Duodenal mucosa (tissue), 2 donors: ENCODE data around the gene PARD6B.

Source experiments
- H3K27ac ChIP-seq: one replicate; pipeline ENCODE4 v1.7.0; 2013; ENCODE audit warnings: low read depth, low read length
- H3K27me3 ChIP-seq, 2 donors: one replicate each; pipeline ENCODE4 v1.7.0; 2013; ENCODE audit warnings: low read length in 2 of 2, control low read depth in 1 of 2; ENCODE audit not compliant: insufficient read depth in 2 of 2, control insufficient read depth in 1 of 2
- H3K36me3 ChIP-seq, 2 donors: one replicate each; pipeline ENCODE4 v1.7.0; 2013; ENCODE audit warnings: low read length in 2 of 2, control low read depth in 1 of 2; ENCODE audit not compliant: insufficient read depth in 2 of 2, control insufficient read depth in 1 of 2
- H3K4me1 ChIP-seq, 2 donors: one replicate each; pipeline ENCODE4 v1.7.0; 2013; ENCODE audit warnings: low read length in 2 of 2, control low read depth in 1 of 2; ENCODE audit not compliant: insufficient read depth in 2 of 2, control insufficient read depth in 1 of 2
- H3K4me3 ChIP-seq, 2 donors: one replicate each; pipeline ENCODE4 v1.7.0; 2013; ENCODE audit warnings: low read length in 2 of 2, low read depth in 1 of 2
- H3K9ac ChIP-seq, 2 donors: one replicate each; pipeline ENCODE4 v1.7.0; 2013; ENCODE audit warnings: low read length in 2 of 2, low read depth in 1 of 2
- H3K9me3 ChIP-seq, 2 donors: one replicate each; pipeline ENCODE4 v1.7.0; 2013; ENCODE audit warnings: low read length in 2 of 2, control low read depth in 1 of 2; ENCODE audit not compliant: control insufficient read depth in 1 of 2

Gene PARD6B, protein sequence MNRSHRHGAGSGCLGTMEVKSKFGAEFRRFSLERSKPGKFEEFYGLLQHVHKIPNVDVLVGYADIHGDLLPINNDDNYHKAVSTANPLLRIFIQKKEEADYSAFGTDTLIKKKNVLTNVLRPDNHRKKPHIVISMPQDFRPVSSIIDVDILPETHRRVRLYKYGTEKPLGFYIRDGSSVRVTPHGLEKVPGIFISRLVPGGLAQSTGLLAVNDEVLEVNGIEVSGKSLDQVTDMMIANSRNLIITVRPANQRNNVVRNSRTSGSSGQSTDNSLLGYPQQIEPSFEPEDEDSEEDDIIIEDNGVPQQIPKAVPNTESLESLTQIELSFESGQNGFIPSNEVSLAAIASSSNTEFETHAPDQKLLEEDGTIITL

DNA sequence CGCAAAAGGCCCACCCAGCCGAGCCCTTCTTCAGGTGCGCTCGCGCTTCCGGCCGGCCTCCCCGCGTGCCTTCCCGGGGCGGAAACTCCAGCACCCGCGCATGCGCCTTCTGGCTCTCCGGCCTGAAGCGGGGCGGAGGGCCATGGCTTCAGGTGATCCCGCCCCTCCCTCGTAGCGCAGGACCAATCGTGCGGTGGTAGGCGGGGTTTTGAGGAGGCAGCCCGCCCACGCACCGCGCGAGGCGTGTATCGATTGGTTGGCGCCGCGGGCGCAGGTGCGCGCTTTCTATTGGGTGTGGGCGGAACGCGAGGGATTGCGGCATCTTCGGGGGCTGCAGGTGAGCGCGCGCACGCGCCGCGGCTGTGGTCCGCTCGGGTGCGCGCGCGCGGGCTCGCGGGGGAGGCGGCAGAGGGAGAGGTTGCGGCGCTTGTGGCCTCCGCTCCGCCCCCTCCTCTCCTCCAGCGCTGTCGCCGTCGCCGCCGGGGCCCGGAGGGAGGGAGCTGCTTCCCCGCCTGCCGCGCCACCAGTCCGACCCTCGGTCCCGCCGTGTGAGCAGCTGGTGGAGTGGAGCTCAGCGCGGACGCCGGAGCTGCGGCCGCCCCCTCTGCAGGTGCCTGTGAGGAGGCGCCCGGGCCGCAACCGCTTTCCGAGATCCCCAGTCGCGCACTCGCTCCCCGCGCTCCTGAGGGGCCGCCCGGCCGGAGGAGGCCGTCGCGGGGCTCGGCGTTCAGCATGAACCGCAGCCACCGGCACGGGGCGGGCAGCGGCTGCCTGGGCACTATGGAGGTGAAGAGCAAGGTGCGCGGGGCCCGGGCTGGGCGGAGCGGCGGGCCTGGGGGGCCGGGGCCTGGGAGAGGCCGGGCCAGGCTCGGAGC lies at the start of gene PARD6B:
PARD6B (plus strand) TSS at position 526 of the 875 bp plus-strand sequence; CDS start at position 733, 207 bp downstream.
- H3K9me3 ChIP-seq = no peaks in the 10 kb centered on the region
- peak within 1 kb of the TSS; percentile 81 for H3K27ac ChIP-seq
- no peaks in the 10 kb centered on the region for H3K36me3 ChIP-seq
- no peaks in the 10 kb centered on the region for H3K27me3 ChIP-seq
- H3K9ac ChIP-seq = peak within 1 kb of the TSS; percentile 81 to 89
- H3K4me3 ChIP-seq = peak within 1 kb of the TSS; percentile 65 to 70
- H3K4me1 ChIP-seq = peaks cover 45 to 47% of the 10 kb centered on the region in 2 donors

DNA sequence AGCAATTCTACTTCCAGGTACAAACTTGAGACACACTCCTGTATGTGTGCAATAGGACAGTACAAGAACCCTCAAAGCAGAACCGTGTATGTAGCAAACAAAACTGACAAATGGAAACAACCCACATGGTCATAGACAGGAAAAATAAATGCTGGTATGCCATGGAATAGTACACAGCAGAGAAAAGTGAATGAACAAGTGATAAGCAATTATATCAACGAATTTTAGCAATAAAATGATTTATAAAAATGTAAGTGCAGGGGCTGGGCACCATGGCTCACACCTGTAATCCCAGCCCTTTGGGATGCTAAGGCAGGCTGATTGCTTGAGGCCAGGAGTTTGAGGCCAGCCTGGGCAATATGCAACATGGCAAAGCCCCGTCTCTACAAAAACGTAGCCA lies 49.3 kb upstream of the PARD6B start:
- no peak overlapping the region for H3K27ac ChIP-seq
- peaks cover 18 to 32% of the 10 kb centered on the region in 2 donors for H3K4me1 ChIP-seq
- no peak overlapping the region for H3K9ac ChIP-seq
- H3K9me3 ChIP-seq = no peaks in the 10 kb centered on the region
- H3K27me3 ChIP-seq = no peaks in the 10 kb centered on the region
- no peak overlapping the region for H3K4me3 ChIP-seq
- no peaks in the 10 kb centered on the region for H3K36me3 ChIP-seq

DNA sequence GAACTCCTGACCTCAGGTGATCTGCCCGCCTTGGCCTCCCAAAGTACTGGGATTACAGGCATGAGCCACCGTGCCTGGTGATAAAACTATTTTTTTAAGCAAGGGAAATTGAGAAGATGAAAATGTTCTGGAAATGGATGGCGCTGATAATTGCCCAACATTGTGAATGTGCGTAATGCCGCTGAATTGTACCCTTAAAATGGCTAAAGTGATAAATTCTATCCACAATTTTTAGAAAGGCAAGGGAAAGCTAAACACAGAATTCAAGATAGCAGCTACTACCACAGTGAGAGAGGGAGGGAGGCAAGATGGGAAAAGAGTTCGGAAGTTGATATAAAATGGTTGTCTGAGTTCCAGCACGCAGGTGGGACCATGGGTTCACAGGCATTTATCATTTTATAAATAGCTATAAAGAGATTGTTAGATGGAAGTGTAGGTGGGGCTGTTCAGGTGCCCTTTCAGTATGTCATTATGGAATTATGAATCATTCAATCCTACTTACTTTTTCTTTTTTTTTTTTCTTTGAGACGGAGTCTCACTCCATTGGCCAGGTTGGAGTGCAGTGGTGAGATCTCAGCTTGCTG lies 48.3 kb upstream of the PARD6B start:
- no peaks in the 10 kb centered on the region for H3K27me3 ChIP-seq
- H3K9ac ChIP-seq = no peak overlapping the region
- H3K4me1 ChIP-seq = peaks cover 18 to 29% of the 10 kb centered on the region in 2 donors
- H3K36me3 ChIP-seq = no peaks in the 10 kb centered on the region
- H3K9me3 ChIP-seq = no peaks in the 10 kb centered on the region
- no peak overlapping the region for H3K27ac ChIP-seq
- no peak overlapping the region for H3K4me3 ChIP-seq

DNA sequence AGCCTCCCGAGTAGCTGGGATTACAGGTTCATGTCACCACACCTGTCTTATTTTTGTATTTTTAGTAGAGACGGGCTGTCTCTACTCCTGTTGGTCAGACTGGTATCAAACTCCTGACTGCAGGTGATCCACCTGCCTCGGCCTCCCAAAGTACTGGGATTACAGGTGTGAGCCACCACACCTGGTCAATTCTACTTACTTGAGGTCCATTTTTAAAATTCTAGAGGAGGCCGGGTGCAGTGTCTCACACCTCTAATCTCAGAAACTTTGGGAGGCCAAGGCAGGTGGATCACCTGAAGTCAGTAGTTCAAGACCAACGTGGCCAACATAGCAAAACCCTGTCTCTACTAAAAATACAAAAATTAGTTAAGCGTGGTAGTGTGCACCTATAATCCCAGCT lies 47.8 kb upstream of the PARD6B start:
- Histone ChIP-seq H3K9ac (no peak overlapping the region), H3K27ac (no peak overlapping the region), H3K4me3 (no peak overlapping the region), H3K4me1 (peaks cover 17 to 25% of the 10 kb centered on the region in 2 donors), H3K9me3 (no peaks in the 10 kb centered on the region), H3K36me3 (no peaks in the 10 kb centered on the region), H3K27me3 (no peaks in the 10 kb centered on the region)

DNA sequence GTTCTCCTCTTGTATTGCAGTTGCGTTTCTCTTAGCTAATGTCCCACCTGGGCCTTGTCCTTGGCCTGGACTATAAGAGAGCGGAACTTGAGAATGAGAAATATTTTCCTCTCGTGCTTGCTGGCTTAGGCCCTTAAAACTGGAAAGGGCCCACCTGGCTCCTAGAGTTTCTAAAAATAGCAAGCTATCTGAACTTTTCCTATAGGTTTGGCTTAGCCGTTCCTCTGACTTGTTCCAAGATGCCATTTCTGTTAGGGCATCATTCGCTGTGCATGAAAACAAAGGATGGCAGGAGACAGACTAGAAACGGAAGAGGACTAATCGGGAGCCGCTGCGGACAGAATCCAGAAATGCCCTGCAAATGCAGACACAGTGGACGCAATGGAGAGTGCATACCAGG lies 44.6 kb upstream of the PARD6B start:
- no peaks in the 10 kb centered on the region for H3K36me3 ChIP-seq
- H3K27ac ChIP-seq = no peak overlapping the region
- H3K4me3 ChIP-seq = no peak overlapping the region
- H3K9me3 ChIP-seq = no peaks in the 10 kb centered on the region
- peaks cover 25% of the 10 kb centered on the region in 2 donors for H3K4me1 ChIP-seq
- no peak overlapping the region for H3K9ac ChIP-seq
- H3K27me3 ChIP-seq = peaks cover 18 to 21% of the 10 kb centered on the region in 2 donors

DNA sequence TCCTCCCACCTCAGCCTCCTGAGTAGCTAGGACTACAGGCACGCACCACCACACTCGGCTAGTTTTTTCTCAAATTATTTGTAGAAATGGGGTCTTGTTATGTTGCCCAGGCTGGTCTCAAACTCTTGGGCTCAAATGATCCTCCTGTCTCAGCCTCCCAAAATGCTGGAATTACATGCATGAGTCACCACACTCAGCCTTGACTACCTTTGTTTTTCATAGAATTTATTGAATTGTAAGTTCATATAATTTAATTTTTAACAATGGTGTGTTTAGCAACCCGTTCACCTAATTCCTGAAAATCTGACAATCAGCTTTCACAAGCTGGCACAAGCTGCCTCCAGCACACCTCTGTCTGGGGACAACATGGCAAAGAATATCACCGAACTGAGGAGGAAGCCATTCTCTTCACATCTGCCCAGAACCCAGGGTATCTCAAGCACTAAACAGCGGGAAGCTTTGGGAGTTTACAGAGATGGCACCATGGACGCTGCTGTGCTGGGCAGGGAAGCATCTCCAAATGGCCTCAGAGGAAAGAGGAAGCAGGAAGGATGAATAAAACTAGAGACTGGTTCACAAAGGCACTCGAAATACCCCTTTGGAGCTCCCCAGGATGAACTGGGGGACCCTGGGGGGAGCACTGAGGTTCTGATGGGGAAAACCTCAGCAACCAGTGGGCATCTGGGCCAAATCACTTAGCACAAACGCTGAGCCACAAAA lies 43.0 kb upstream of the PARD6B start:
- Histone ChIP-seq H3K4me3 (no peak overlapping the region), H3K9me3 (no peaks in the 10 kb centered on the region), H3K27ac (no peak overlapping the region)

DNA sequence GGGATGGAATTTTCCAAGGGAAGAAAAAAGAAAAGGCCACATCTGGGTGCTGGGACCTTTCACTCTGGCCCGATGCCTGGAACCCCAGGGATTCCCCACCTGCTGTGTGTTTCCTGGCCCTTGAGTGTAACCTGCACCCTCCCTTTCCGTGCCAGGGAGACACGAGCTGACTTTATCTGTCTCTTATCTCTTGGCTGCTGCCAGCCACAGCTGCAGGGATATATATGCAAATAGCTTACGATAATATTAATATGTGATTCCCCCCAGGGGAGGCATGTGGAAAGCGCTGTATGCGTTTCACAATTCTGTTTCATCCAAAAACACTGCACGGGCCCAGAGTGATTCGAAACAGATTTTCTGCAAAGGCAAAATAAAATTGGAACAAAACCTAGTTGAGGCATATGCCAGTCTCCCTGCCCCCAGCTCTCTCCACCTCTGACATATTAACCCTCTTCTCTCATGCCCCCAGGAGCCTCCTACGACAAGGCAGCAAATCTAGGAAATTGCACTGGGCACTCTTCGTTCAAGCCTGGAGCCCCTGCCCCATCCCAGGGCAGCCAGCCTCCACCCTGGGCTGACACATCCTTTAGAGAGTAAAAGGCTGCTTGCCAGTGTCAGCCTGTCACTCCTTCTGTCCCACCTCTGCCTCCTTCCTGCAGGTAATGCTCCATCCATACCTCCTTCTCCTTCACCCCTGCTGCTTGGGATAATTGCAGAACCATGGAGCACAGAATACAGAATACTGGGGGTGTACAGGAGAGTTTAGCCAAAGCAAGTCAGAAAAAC lies 41.3 kb upstream of the PARD6B start:
- H3K36me3 ChIP-seq = no peaks in the 10 kb centered on the region
- no peak overlapping the region for H3K9ac ChIP-seq
- peak overlapping the region; percentile 27 to 52 for H3K4me3 ChIP-seq
- H3K27ac ChIP-seq = no peak overlapping the region
- H3K9me3 ChIP-seq = no peaks in the 10 kb centered on the region
- peaks cover 23 to 25% of the 10 kb centered on the region in 2 donors for H3K4me1 ChIP-seq
- peaks cover 28 to 31% of the 10 kb centered on the region in 2 donors for H3K27me3 ChIP-seq

More for the DNA sequence above, 43.0 kb upstream of the PARD6B start:
- no peak overlapping the region for H3K9ac ChIP-seq
- no peaks in the 10 kb centered on the region for H3K36me3 ChIP-seq
- H3K4me1 ChIP-seq = peaks cover 23 to 25% of the 10 kb centered on the region in 2 donors
- peaks cover 28 to 31% of the 10 kb centered on the region in 2 donors for H3K27me3 ChIP-seq

DNA sequence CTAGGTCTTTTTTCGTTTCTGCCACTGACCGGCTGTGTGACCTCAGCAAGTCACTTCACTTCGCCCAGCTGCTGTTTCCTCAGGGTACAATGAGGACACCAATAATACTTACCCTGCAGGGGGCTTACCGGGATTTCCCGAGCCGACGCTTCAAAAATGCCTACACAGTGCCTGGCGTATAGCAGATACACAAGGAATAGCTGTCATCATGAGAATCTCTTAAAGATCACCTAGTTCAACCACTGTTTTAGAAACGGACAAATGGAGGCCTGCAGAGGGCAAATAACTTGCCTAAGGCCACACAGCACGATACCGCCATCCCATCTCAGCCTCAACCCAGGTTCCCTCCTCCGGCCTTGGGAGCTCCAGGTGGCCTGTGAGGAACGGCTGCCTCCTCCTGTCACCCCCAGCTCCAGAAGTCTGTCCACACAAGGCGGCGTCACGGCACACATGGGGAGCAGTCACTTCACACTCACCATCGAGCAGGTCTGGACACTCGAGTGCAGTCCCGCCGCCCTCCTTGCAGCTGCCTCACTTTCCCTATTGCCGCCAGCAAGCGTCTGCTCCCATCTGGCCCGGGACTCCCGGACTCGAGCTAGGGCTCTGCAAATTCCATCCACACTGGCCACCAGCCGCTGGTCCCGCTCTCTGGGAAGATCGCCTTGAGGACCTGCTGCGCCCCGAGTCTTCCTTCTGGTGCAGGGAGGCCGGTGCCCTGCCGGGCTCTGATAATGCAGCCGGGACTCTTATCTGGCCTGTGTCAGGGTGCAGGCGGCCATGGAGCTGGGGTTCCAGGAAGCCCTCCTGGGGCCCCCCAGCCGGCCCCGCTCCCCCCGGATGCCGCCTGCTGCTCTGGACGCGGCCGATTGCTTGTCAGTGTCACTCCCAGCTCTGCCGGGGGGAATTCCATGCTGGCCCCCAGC lies 40.5 kb upstream of the PARD6B start, which contains the start of gene RIPOR3:
RIPOR3 (minus strand) TSS at position 893 of the 923 bp plus-strand sequence; CDS start at position 479, 414 bp downstream.
- Histone ChIP-seq H3K27ac (no peak within 1 kb of the TSS), H3K9ac (no peak within 1 kb of the TSS), H3K9me3 (no peaks in the 10 kb centered on the region), H3K4me1 (peaks cover 23 to 25% of the 10 kb centered on the region in 2 donors), H3K36me3 (no peaks in the 10 kb centered on the region), H3K27me3 (peaks cover 28 to 31% of the 10 kb centered on the region in 2 donors), H3K4me3 (peak within 1 kb of the TSS; percentile 27 to 52)
